NCI-H2107 (cell line): Measurements from ENCODE around the gene HTRA2.
A peak's percentile ranks its signal among the peaks of the same experiment; 100 is the strongest.
"Not testable (repeated sequence)": the region's sequence is repeated elsewhere in the genome, so short reads cannot be mapped to it uniquely, and the experiment has no call there.

Source experiments
- DNase-seq: peaks from one replicate; lab custom pipeline; 2025; lab: John Stamatoyannopoulos, UW

HTRA2 gene

DNA sequence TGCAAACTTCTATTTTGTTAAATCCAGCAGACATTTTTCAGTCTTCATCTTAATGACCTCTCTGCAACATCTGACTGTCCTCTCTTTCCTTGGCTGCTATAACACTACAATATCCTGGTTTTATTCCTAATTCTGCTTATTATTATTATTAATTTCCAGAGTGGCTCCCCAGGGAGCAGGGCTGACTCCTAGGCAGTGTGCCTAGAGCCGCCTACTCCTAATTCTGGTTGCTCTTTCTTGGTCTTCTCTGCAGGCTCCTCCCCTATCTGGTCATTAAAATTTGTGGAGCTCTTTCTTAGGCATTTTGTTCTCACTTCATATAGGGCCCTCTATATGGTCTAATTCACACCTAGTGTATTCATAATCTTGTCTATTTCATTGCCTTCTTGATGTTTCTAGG is 13.2 kb downstream of the HTRA2 start:
- DNase-seq, result no peak

DNA sequence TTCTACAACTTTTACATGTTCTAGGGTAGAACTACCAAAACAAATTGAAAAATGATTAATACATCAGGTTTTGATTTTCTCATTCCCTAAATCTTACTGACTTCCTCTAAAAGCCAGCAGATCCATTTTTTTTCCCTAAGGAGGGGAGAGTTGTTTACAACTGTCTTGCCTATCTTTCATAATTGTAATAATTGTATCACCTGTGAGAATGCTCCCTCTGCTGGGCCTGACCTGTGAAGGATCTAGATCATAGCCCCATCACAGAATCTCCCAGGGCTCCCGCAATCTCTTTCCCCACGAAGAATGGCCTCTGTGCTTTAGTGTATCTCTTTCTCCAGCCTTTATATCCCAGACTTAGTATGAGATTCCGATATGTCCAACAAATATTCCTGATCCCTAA is 14.9 kb downstream of the HTRA2 start:
- DNase-seq, result no peak

DNA sequence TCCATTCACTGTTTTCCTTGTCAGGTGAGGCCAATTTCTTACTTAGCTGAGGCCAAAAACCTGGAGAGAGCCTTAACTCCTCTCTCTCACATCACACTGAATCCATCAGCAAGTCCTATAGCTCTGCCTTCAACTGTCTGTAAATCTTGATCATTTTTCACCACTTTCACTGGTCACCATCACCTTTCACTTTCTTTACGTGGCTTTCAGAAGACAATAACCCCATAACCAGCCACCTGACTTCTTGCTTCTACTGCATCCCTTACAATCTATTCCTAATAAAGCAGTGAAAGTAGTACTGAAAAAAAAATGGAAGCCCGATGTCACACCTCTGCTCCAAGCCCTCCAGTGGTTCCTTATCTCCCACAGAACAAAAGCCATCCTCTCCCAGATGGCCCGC is 16.3 kb downstream of the HTRA2 start:
- no peak for DNase-seq

DNA sequence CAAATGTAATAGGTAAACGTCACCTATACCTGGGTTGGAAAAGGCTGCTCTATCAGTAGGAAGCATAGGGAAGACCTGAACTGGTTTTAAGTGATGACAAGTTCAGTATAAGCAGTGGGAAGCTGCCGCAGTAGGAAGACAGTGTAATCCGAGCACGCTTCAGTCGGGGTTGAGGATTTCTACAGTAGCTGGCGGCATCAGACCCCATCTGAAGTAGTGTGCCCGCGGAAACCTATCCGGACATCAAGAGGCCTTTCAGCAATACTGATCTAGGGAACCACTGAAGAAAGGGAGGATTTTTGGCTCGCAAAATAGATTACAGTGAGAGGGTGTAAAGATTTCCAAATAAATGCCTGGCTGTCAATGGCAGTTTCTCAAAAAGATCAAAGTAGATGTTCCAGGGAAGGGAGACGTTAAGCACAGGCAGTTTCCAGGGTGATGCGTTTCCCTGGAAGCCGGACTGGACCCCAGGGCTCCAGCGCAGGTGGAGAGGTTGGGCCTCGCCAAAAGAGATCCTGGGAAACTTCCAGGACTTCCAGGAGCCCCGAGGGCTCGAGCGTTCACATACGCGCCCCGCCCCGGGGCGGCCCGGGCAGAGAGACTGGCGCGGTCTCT is 18.7 kb downstream of the HTRA2 start:
- peak; percentile 21 for DNase-seq

DNA sequence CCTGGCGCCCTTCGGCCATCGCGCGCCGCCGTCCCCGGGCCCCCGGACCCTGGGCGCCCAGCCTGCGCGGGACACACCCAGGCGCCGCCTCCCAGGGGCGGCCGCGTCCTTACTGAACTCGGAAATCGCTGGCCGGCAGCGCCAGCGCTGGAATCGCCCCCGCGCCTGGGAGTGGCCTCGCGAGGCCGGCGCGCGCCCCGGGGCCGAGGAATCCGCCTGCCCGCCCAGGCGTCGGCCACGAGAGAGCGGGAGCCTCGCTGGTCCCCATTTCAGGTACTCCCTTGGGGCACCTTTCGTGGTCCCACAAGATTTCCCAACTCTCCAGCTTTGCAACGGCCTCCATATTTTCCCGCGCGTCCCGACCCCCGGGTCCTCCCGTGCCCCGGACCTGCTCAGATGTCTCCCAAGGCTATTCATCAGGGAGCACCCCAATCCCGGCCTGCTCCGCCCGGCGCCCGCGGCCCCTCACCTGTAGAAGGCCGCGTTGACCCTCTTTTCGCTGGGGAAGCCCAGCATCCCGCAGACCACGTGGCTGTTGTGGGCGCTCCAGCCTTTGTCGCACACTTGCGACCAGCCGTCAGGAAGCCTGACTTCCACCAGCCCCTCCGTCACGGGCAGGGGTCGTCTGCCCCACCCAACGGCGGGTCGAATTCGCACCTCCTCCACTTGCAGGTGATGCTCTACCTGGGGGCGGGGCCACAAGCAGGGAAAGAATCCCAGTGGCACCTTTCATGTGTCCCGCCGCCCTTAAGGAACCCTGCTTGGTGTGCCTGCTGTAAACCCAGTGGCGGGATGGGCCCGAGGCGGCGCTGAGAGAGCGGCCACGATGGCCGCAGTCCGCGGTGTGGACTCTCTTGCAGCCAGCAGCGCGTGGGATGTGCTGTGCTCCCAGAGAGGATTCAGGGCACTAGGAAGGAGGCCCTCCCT is 19.4 kb downstream of the HTRA2 start:
- DNase-seq, result no peak

DNA sequence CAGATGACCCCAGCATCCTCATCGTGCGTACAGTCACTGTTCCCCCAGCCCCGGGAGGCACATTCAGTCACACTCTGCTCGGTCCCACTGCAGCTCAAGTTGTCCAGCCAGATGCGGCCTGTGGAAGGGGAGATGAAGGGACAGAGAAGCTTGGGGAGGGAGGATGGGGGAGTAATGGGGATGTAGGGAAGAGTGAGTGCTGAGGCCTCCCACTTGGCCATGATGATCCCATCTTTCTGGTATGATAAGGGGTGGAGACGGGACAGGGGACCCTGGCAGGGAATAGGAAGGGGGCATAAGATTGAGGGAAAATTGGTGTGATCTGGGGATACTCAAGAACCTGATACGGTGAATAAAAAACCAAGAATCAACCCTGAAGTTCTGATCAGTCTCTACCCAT is 20.5 kb downstream of the HTRA2 start:
- DNase-seq, result no peak

DNA sequence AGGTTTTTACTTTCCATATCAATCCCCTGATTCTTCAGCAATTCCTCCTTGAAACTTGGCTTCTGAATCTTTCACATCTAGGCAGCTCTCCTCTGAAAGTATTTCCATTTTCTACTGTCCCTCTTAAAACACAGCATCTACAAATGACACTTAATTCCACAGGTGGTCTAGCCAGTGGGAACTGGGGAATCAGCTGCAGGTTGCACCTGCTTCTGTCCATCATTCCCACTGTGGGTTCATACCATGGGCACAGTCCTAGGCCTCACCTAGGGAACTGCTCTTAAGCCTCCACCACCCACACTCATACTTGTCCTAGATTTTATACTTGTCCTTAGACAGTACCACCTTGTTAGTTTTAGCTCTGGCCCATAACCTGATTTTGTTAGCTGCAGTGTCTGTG is 21.8 kb downstream of the HTRA2 start:
- DNase-seq, result no peak

DNA sequence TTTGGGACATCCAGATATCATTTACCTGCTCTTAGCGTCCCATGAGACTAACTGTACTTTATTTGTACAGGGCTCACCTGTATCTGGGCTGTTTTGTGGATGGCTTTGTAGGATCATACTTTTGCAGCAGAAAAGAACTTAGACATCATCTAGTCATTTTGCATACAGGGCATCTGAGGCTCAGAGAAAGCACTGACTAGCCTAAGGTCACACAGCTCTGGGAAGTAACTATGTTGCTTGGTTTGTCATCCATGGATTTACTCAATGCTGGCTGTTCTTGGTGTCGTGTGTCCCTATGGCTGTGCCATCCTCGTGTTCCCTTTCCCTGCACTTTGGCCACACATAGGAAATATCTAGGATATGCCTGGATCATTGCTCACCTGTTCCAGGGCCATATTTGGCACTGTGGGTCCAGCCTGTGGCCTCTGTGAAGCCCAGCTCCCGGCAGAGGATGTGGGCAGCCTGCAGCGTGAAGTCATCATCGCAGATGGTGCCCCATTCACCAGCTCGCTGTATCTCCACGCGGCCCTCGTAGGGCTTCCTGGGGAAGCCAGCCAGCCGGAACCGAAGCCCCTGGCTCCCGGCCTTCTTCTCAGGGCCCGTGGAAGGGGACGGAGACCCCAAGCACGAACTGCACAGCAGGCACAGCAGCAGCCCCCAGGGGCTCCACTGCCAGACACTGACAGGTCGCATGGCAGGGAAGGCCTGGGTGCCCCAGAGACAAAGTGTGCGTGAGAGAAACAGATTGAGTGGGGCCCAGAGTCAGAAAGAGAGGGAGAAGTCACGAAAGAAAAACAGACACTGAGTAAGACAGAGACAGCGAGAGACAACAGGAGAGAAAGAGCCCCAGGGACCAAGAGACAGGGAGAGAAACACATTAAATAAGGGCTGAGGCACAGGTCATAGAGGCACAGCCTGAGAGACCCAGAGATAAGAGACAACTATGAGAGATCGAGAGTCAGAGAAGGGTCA is 22.5 kb downstream of the HTRA2 start:
- DNase-seq, result no peak

DNA sequence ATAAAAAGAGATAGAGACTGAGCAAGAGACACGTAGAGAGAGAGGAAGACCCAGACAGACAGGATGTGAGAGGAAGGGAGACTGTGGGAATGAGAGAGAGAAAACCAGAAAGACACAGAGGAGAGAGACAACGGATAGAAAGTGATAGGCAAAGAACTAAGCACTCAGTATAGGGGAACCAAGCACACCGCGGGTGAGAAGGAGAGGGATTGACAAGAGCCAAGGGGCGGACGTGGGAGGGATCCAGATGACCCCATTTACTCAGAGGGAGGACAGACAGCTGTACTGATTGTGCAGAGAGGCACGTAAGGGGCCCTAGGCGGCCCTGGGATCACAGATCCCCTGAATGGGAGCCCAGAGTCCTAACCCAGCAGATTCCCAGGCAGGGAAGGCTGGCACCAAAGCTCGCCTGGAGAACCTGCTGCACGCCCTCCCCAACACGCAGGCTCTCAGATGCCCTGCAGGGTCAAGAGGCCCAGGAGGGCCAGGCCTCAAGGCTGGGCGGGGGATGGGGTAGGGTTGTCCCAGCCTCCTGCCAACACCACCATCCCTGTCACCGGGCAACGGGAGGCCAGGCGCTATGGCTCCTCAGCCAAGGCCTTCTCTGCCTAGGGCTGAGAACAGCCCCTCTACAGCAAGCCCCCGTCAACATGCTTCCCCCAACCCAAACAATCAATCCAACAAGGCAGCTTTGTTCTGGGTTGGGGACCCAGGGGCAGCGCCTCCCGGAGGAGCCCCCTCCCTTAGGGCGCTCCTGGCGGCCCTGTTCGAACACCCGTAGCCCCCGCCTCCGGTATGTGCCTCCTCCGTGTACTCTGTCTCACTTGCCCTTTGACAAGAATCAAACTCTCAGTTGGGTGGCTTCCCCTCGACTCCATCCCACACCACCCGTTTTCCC is 23.4 kb downstream of the HTRA2 start:
- no peak for DNase-seq

DNA sequence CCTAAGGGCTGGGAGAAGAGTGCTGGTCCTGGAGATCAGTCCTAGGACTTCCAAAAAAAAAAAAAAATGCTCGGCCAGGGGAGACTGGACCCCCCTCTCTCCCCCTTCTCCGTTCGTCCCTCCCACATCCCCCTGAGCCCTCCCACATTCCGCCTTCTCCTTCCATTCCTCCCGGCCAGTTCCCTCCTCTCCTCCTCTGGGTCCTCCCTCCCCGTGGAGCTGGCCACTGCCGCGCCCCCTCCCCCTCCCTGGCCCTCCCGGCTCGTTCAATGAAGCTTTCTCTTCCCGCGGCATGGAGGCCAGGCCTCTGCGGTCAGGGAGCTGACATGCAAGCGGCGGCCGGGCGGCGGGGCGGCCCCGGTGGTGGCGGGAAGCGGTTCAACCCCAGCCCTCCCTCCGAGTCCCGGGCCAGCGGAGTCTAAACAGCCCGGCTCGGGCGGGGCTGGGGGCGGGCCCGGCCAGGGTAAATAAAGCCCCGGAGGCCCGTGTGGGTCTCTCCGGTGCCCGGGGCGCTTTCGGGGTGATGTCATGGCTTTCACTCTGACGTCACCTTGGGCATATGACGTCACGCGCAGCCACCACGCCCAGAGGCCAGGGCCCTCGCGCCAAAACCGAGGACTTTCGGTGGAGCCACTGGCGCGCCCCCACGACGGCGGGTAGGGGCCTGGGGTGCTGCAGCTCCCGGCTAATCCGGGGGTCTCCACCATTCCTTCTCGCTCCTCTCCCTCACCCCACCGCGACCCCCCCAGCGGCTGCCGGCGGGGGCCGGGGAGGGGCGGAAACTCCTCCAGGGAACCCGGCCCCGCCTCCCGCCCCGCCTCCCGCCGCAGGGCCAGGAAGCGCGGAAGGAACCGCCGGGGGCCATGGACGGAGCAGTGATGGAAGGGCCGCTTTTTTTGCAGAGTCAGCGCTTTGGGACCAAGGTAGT is 24.4 kb downstream of the HTRA2 start, which contains the start of the genes DOK1 and LOXL3:
TSS of gene DOK1 (plus strand) at position 829 of the 928 bp plus-strand sequence. CDS start at position 864, 35 bp downstream.
TSS of gene LOXL3 (minus strand) at position 51 of the 928 bp plus-strand sequence. CDS start 1,308 bp downstream, outside the sequence.
- peak; percentile 42 for DNase-seq

DNA sequence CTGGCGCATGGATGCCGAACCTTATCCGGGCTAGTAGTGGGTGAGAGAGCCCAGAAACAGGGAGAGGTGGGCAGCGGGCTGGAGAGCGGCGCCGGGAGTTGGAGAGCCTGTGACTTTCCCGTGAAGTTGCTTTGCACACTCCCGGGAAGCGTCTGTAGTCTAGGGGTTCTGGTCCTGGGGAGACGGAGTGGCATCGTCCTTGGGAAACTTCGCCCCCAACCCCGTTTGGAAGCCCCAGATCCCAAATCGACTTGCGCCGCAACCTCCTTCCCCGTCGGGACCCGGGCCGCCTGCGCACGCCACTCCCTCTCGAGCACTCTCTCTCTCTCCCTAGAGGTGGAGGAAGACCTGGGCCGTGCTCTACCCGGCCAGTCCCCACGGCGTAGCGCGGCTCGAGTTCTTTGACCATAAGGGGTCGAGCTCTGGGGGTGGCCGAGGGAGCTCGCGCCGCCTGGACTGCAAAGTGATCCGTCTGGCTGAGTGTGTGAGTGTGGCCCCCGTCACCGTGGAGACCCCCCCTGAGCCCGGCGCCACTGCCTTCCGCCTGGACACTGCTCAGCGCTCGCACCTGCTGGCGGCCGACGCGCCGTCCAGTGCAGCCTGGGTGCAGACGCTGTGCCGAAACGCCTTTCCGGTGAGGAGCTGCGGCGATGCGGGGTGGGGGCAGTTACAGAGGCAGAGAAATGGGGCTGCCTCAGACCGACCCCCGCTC is 25.2 kb downstream of the HTRA2 start:
- no peak for DNase-seq

DNA sequence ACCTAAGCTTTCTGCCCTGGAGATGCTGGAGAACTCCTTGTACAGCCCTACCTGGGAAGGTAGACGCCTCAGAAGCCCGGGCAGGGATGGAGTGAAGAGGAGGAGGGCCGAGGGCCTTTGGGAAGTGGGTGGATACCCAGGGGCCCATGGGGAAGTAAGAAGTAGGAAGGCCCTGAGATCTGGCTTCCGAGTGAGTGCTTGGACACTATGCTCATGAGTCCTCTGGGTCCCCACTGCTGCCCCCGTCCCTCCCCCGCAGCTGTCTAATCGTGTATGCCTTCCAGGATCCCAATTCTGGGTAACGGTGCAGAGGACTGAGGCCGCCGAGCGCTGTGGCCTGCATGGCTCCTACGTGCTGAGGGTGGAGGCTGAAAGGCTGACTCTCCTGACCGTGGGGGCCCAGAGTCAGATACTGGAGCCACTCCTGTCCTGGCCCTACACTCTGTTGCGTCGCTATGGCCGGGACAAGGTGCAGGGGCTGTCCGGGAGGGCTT is 25.9 kb downstream of the HTRA2 start:
- no peak for DNase-seq

DNA sequence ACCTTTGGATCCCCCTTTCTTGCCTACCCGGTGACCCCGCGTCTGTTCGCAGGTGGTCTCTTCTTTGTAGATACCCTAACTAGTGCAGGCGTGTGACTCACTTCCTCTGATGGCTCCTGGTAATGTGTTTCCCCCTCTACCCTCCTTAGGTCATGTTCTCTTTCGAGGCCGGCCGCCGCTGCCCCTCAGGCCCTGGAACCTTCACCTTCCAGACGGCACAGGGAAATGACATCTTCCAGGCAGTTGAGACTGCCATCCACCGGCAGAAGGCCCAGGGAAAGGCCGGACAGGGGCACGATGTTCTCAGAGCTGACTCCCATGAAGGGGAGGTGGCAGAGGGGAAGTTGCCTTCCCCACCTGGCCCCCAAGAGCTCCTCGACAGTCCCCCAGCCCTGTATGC is 26.4 kb downstream of the HTRA2 start:
- no peak for DNase-seq

DNA sequence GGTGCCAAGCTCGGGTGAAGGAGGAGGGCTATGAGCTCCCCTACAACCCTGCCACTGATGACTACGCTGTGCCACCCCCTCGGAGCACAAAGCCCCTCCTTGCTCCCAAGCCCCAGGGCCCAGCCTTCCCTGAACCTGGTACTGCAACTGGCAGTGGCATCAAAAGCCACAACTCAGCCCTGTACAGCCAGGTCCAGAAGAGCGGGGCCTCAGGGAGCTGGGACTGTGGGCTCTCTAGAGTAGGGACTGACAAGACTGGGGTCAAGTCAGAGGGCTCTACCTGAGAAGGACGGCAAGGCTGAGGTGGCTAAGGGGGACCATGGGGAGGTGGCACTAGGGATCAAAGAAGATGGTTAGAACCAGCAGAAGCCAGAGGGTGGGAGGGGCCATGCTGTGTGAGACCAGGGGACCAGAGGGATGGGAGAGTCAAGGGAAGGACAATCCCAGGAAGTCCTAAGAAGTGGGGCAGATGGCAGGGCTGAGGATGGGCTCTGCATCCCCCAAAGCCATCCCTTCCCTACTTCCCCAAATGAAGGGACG is 27.2 kb downstream of the HTRA2 start:
- no peak for DNase-seq

DNA sequence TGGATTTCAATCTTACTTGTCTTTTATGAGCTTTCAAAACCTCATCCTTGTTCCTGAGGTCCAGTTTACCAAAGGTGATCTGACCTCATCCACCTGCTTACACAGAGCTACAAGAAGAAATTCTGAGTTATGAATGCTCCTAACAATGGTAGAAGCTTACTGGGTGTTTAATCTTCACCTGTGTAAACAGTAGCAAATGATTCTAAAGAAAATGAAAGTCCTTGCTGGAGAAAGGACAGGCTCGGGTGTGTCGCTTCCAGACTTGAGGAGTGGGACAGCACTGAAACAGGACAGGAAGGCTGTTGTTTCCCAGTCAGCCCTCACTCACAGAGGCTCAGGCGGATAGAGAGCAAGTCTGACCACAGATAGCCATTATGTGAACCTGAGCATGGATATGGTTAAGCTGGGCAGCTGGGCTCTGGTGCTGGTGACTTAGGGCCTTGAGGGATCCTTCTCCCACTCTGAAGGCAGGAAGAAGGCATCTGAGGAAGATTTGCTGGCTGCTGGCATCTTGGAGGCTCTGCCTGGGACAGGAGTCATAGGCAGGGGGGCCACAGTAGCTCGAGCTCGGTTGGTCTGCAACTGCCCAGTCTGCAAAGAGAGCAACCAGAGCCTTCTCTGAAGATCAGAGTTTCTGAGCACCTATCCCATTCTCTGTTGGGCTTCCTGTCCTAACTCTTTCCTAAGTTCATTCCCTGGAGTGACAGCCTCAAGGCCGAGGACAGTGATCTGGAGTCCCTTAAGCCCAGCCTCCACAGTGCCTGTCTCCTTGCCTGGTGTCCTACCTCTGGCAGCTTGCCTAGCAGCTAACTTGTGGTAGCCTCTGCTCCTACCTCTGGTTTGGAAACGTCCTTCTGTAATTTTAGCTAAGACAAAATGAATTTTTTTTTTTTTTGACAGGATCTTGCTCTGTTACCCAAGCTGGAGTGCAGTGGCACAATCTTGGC is 28.8 kb downstream of the HTRA2 start:
- DNase-seq, result no peak

DNA sequence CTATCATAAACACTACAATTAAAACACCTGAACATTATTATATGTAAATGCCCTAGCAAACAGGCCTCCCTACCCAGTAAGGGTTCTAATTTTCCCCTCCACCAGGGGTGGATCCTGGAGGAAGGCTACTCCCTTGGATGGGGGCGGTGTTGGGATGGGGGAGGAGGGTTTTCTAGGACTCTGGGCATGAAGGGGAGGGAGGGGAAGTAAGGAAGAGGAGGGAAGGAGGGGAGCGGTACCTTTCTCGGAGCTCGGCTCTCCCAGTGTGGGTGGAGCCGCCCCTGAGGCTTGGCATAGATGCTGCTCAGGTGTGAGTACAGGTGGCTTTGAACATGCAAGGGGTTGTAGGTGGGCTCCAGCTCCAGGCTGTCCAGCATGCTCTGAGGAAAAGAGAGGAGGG is 30.2 kb downstream of the HTRA2 start:
- no peak for DNase-seq

DNA sequence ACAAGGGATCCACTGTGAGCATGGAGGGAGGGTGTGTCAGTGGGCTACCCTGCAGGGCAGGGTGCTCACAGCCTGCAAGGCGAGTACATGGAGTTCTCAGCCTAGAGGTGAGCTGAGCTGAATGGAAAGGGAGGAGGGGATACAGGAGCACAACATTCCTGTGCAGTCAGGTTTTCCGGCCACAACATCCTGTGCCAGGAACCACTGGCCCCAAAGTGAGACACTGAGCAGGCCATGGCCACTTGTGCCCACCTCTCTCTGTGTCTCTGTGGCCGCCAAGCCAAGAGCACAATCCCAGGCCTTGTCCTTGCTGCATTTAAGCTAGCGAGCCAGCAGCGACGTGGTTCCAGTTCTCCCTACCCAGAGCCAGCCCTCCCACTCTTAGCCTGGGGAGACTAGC is 30.9 kb downstream of the HTRA2 start:
- no peak for DNase-seq

DNA sequence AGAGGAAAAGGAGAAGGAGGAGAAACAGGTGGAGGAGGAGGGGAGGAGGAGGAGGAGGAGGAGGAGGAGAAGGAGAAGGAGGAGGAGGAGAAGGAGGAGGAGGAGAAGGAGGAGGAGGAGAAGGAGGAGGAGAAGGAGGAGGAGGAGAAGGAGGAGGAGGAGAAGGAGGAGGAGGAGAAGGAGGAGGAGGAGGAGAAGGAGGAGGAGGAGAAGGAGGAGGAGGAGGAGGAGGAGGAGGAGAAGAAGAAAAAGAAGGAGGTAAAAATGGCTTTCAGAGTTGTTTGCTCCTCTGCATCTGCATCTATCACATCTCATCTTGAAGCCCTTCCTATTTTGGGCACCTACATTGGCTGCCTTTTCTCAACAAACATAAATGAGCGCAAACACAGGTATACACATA is 31.3 kb downstream of the HTRA2 start:
- not testable (repeated sequence) for DNase-seq
